Measurements from ENCODE around the gene DAPK1. TPM values are rescaled to one million over a fixed set of nuclear protein-coding genes. Genes with fewer than 3 reads are reported as not detected.

The DAPK1 gene
- total RNA-seq, 4 donors from 2014 or later, result 14.5 to 28.3 (median 20.7) TPM

DNA sequence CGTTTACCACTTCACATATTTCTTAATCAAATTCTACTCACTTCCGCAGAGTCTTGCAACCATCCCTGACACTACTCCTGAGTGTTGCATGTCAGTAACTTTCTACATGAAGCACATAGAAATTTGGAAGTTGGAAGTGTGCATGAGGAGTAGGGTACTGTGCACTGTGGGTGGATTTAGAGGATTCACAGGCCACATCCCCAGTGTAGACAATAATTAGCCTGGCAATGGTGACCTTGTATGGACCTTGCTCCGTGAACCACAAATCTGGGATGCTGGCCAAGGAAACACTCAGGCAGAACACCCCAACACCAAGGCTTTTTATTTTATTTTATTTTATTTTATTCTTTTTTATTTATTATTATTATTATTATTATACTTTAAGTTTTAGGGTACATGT lies 253.8 kb downstream of the DAPK1 start:
- no peak for TF ChIP-seq POLR2AphosphoS5 (IDR thresholded peaks at IDR 0.05)
- TF ChIP-seq POLR2A (IDR thresholded peaks at IDR 0.05), result no peak
- TF ChIP-seq, protein P1, sequence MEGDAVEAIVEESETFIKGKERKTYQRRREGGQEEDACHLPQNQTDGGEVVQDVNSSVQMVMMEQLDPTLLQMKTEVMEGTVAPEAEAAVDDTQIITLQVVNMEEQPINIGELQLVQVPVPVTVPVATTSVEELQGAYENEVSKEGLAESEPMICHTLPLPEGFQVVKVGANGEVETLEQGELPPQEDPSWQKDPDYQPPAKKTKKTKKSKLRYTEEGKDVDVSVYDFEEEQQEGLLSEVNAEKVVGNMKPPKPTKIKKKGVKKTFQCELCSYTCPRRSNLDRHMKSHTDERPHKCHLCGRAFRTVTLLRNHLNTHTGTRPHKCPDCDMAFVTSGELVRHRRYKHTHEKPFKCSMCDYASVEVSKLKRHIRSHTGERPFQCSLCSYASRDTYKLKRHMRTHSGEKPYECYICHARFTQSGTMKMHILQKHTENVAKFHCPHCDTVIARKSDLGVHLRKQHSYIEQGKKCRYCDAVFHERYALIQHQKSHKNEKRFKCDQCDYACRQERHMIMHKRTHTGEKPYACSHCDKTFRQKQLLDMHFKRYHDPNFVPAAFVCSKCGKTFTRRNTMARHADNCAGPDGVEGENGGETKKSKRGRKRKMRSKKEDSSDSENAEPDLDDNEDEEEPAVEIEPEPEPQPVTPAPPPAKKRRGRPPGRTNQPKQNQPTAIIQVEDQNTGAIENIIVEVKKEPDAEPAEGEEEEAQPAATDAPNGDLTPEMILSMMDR (IDR thresholded peaks at IDR 0.05), result no peak
- TF ChIP-seq EP300 (IDR thresholded peaks at IDR 0.05; ENCODE audit: low read depth), result no peak
- intact Hi-C loops (cut with DNase I; ENCODE audit: low total_unique reads), result no loop called here
- 71 to 79% methylated on average over 3 of the region's 3 CpGs for WGBS, 2 donors (ENCODE audit: low coverage in 1 of 2)
- DNase-seq, result no peak
- in situ Hi-C loops (cut with MboI; ENCODE audit: low pct_ligation_motif_present in 1 of 4, low pct_unique_long_range_greater_than_20kb in 1 of 4, low sequenced_read_pairs in 3 of 4), result no loop called here
- no peaks in the 10 kb centered on the region for H3K4me1 ChIP-seq
- H3K36me3 ChIP-seq, result no peaks in the 10 kb centered on the region
- H3K27ac ChIP-seq, result no peak overlapping the region
- no peak overlapping the region for H3K4me3 ChIP-seq
- no peaks in the 10 kb centered on the region for H3K9me3 ChIP-seq
- no peaks in the 10 kb centered on the region for H3K27me3 ChIP-seq

DNA sequence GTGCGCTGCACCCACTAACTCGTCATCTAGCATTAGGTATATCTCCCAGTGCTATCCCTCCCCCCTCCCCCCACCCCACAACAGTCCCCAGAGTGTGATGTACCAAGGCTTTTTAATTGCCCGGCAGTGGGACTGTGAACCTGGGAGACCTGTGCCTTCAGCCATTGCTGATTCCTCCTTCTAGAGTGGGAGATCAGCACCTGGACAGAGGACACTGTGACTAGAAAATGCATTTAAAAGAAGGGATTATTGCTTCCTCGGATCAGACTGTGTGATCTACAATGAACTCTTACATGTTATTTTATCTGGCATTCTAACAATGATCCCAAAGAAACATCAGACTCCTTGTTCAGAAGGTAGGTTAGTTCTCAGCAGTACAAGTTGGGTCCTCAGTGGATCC lies 254.2 kb downstream of the DAPK1 start:
- intact Hi-C loops (cut with DNase I; ENCODE audit: low total_unique reads) (no loop called here), in situ Hi-C loops (cut with MboI; ENCODE audit: low pct_ligation_motif_present in 1 of 4, low pct_unique_long_range_greater_than_20kb in 1 of 4, low sequenced_read_pairs in 3 of 4) (no loop called here)
- H3K27me3 ChIP-seq, result no peaks in the 10 kb centered on the region
- no peaks in the 10 kb centered on the region for H3K9me3 ChIP-seq
- H3K36me3 ChIP-seq, result no peaks in the 10 kb centered on the region
- no peak overlapping the region for H3K4me3 ChIP-seq
- H3K4me1 ChIP-seq, result no peaks in the 10 kb centered on the region
- DNase-seq, result no peak
- TF ChIP-seq EP300 (IDR thresholded peaks at IDR 0.05; ENCODE audit: low read depth) (no peak), POLR2A (IDR thresholded peaks at IDR 0.05) (no peak), POLR2AphosphoS5 (IDR thresholded peaks at IDR 0.05) (no peak)
- TF ChIP-seq, protein P1 (IDR thresholded peaks at IDR 0.05), result no peak
- H3K27ac ChIP-seq, result no peak overlapping the region
- 13 to 63% methylated on average over 1 to 4 of the region's 4 CpGs for WGBS, 2 donors (ENCODE audit: low coverage in 1 of 2)

DNA sequence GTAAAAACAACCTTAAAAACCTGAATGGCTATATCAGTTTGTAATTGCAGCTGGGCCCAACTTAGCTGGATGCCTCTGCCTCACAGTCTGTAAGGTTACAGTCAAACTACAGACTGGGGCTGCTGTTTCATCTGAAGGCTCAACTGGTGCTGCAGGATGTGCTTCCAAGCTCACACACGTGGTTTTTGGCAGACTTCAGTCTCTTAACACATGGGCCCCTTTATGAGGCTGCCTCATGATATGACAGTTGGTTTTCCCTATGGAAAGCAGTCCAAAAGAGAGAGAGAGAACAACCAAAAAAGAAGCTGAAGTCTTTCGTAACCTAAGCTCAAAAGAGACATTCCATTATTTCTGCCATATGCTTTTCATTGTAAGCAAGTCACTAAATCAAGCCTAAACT lies 255.6 kb downstream of the DAPK1 start:
- H3K27me3 ChIP-seq, result no peaks in the 10 kb centered on the region
- H3K4me1 ChIP-seq, result no peaks in the 10 kb centered on the region
- 42 to 82% methylated on average over 1 to 2 of the region's 2 CpGs for WGBS, 2 donors (ENCODE audit: low coverage in 1 of 2)
- no peak overlapping the region for H3K27ac ChIP-seq
- in situ Hi-C loops (cut with MboI; ENCODE audit: low pct_ligation_motif_present in 1 of 4, low pct_unique_long_range_greater_than_20kb in 1 of 4, low sequenced_read_pairs in 3 of 4), result no loop called here
- H3K4me3 ChIP-seq, result no peak overlapping the region
- DNase-seq, result no peak
- H3K9me3 ChIP-seq, result no peaks in the 10 kb centered on the region
- TF ChIP-seq POLR2A (IDR thresholded peaks at IDR 0.05) (no peak), EP300 (IDR thresholded peaks at IDR 0.05; ENCODE audit: low read depth) (no peak), POLR2AphosphoS5 (IDR thresholded peaks at IDR 0.05) (no peak)
- TF ChIP-seq, protein P1 (IDR thresholded peaks at IDR 0.05), result no peak
- intact Hi-C loops (cut with DNase I; ENCODE audit: low total_unique reads), result no loop called here
- H3K36me3 ChIP-seq, result no peaks in the 10 kb centered on the region

Small RNAs within 50 kb of the gene (small RNA-seq; reads per million reads assigned to genes)
- gene AL161787.1, result 0.88 to 4.1 (median 2.3) reads per million in 4 donors

Other genes starting within 250 kb of the DAPK1 start
- gene CTSL, start 228.3 kb downstream of the DAPK1 start, total RNA-seq, result 100 to 1,000 TPM in 1 of 4 donors, 10 to 100 TPM in 3; 26.7 to 108 (median 66.6) TPM

Data from transverse colon (tissue), 4 donors.